Neural cell (in vitro differentiated cells): ENCODE results near the gene PLCH1.

Source experiments
- CTCF ChIP-seq: fragments of 450-650 bp; IDR thresholded peaks from 2 replicates; pipeline ENCODE4 v1.5.1; 2014; ENCODE audit warnings: antibody characterized with exemption, mild to moderate bottlenecking, moderate library complexity; ENCODE audit not compliant: poor library complexity, severe bottlenecking
- EP300 ChIP-seq: fragments of 450-650 bp; conservative IDR thresholded peaks from 2 replicates; pipeline ENCODE4 v1.6.1; 2014; ENCODE audit warnings: antibody characterized with exemption, mild to moderate bottlenecking, moderate library complexity; ENCODE audit not compliant: poor library complexity, severe bottlenecking
- EZH2 ChIP-seq: fragments of 200-600, 300-800 bp; shearing (Covaris generic), sonication (generic); IDR thresholded peaks from 2 replicates; pipeline ENCODE4 v1.6.1; 2014; ENCODE audit warnings: antibody characterized with exemption, low read length, borderline replicate concordance, mild to moderate bottlenecking; ENCODE audit not compliant: insufficient read depth, poor library complexity, severe bottlenecking
- MXI1 ChIP-seq: fragments of 450-650 bp; conservative IDR thresholded peaks from 2 replicates; pipeline ENCODE4 v1.6.1; 2014; ENCODE audit warnings: antibody characterized with exemption, mild to moderate bottlenecking; ENCODE audit not compliant: poor library complexity, severe bottlenecking
- POLR2AphosphoS5 ChIP-seq: IDR thresholded peaks from 2 replicates; pipeline ENCODE4 v1.6.1; 2012
- RAD21 ChIP-seq: fragments of 450-650 bp; conservative IDR thresholded peaks from 2 replicates; pipeline ENCODE4 v1.6.1; 2014; ENCODE audit warnings: antibody characterized with exemption, mild to moderate bottlenecking, moderate library complexity
- SMC3 ChIP-seq: fragments of 450-650 bp; conservative IDR thresholded peaks from 2 replicates; pipeline ENCODE4 v1.6.1; 2014; ENCODE audit warnings: antibody characterized with exemption, mild to moderate bottlenecking, moderate library complexity; ENCODE audit not compliant: poor library complexity
- TAF1 ChIP-seq: IDR thresholded peaks from 2 replicates; pipeline ENCODE4 v1.6.1; 2012; ENCODE audit warnings: low read depth
- TF ChIP-seq, protein P1 (sequence below): IDR thresholded peaks from 2 replicates; pipeline ENCODE4 v1.6.1; 2012; ENCODE audit warnings: borderline replicate concordance

DNA sequence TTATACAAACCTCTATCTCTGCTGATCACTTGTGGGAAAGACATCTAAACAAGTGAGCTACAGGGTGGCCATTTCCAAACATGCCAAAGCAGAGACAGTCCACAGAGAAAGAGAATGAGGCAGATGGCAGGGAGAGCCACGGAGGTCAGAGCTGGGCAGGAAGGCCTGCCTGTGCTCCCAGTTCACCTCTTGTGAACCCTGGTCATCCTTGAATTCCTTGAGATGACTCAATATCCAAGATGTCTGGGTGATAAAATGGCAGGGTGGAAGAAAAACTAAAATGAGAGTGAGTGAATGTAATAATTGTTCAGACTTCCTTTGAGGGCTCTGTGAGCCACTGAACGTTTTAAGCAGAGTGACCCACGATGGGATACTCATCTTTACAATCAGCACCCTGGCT, 104.8 kb downstream of the PLCH1 start:
- no peak for TF ChIP-seq CTCF
- TF ChIP-seq POLR2AphosphoS5, result no peak
- TF ChIP-seq, protein P1, sequence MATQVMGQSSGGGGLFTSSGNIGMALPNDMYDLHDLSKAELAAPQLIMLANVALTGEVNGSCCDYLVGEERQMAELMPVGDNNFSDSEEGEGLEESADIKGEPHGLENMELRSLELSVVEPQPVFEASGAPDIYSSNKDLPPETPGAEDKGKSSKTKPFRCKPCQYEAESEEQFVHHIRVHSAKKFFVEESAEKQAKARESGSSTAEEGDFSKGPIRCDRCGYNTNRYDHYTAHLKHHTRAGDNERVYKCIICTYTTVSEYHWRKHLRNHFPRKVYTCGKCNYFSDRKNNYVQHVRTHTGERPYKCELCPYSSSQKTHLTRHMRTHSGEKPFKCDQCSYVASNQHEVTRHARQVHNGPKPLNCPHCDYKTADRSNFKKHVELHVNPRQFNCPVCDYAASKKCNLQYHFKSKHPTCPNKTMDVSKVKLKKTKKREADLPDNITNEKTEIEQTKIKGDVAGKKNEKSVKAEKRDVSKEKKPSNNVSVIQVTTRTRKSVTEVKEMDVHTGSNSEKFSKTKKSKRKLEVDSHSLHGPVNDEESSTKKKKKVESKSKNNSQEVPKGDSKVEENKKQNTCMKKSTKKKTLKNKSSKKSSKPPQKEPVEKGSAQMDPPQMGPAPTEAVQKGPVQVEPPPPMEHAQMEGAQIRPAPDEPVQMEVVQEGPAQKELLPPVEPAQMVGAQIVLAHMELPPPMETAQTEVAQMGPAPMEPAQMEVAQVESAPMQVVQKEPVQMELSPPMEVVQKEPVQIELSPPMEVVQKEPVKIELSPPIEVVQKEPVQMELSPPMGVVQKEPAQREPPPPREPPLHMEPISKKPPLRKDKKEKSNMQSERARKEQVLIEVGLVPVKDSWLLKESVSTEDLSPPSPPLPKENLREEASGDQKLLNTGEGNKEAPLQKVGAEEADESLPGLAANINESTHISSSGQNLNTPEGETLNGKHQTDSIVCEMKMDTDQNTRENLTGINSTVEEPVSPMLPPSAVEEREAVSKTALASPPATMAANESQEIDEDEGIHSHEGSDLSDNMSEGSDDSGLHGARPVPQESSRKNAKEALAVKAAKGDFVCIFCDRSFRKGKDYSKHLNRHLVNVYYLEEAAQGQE, result no peak
- no peak for TF ChIP-seq EP300
- TF ChIP-seq RAD21, result no peak
- no peak for TF ChIP-seq EZH2
- no peak for TF ChIP-seq SMC3
- no peak for TF ChIP-seq MXI1
- TF ChIP-seq TAF1, result no peak
